HG02970 (cell line): Measurements from ENCODE around the gene CD109.
"Not testable (repeated sequence)": the region's sequence is repeated elsewhere in the genome, so short reads cannot be mapped to it uniquely, and the experiment has no call there.

Experiments used
- ATAC-seq: cut with Tn5 transposase; IDR thresholded peaks from one replicate; pipeline ENCODE4 v1.9.1; 2021; ENCODE audit warnings: mild to moderate bottlenecking, moderate library complexity, moderate number of reproducible peaks; ENCODE audit not compliant: unreplicated experiment, low FRiP score

The CD109 gene

GRCh38 chr6:73683574-73683973 is 12.4 kb upstream of the CD109 start:
- ATAC-seq: not testable (repeated sequence)

- ATAC-seq: no peak
These were observed 7.7 kb upstream of the CD109 start for GRCh38 chr6:73688351-73688750.

GRCh38 chr6:73690056-73690455 is 5.9 kb upstream of the CD109 start:
- no peak for ATAC-seq

GRCh38 chr6:73691512-73691911 is 4.5 kb upstream of the CD109 start:
- ATAC-seq: no peak

- no peak for ATAC-seq
These were observed 1.1 kb upstream of the CD109 start for GRCh38 chr6:73694711-73695411.

GRCh38 chr6:73696966-73697655 is 1.1 kb downstream of the CD109 start:
- no peak for ATAC-seq

- ATAC-seq: no peak
These were observed 3.9 kb downstream of the CD109 start for GRCh38 chr6:73699676-73700459.

- no peak for ATAC-seq
These were observed 6.4 kb downstream of the CD109 start for GRCh38 chr6:73702444-73702843.

- no peak for ATAC-seq
These were observed 7.5 kb downstream of the CD109 start for GRCh38 chr6:73703466-73703865.

- no peak for ATAC-seq
These were observed 8.3 kb downstream of the CD109 start for GRCh38 chr6:73704260-73704659.

GRCh38 chr6:73704798-73705197 is 8.8 kb downstream of the CD109 start:
- ATAC-seq: no peak

- ATAC-seq: no peak
These were observed 11.0 kb downstream of the CD109 start for GRCh38 chr6:73706971-73707370.

GRCh38 chr6:73710470-73710869 is 14.5 kb downstream of the CD109 start:
- no peak for ATAC-seq

GRCh38 chr6:73710948-73711347 is 14.9 kb downstream of the CD109 start:
- no peak for ATAC-seq

GRCh38 chr6:73712535-73713173 is 16.7 kb downstream of the CD109 start:
- ATAC-seq: no peak

GRCh38 chr6:73713426-73714147 is 17.6 kb downstream of the CD109 start:
- ATAC-seq: no peak

- ATAC-seq: not testable (repeated sequence)
These were observed 19.1 kb downstream of the CD109 start for GRCh38 chr6:73715111-73715508.

- ATAC-seq: no peak
These were observed 23.0 kb downstream of the CD109 start for GRCh38 chr6:73719046-73719445.

GRCh38 chr6:73722318-73723060 is 26.5 kb downstream of the CD109 start:
- no peak for ATAC-seq

GRCh38 chr6:73723480-73723879 is 27.5 kb downstream of the CD109 start:
- ATAC-seq: not testable (repeated sequence)
